ENCODE results near the gene COL24A1.

DNA sequence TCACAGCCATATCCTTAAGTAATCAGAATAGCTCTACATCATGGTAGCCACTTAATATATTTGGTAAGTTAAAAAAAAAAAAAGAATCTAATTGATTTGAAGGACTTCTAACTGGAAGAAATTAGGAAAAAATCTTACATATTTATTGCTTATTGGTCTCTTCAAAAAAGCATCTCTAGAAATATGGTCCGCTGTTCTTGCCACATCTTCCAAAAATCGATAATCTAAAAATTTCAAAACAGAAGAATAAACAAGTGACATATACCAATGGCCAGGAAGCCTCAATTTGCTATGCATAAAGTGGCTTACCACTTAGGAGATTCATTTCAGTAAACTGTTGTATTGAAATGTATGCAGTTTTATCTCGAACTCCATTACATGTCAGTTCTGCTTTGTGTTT is 450.6 kb downstream of the COL24A1 start:
- TF ChIP-seq, protein P1, sequence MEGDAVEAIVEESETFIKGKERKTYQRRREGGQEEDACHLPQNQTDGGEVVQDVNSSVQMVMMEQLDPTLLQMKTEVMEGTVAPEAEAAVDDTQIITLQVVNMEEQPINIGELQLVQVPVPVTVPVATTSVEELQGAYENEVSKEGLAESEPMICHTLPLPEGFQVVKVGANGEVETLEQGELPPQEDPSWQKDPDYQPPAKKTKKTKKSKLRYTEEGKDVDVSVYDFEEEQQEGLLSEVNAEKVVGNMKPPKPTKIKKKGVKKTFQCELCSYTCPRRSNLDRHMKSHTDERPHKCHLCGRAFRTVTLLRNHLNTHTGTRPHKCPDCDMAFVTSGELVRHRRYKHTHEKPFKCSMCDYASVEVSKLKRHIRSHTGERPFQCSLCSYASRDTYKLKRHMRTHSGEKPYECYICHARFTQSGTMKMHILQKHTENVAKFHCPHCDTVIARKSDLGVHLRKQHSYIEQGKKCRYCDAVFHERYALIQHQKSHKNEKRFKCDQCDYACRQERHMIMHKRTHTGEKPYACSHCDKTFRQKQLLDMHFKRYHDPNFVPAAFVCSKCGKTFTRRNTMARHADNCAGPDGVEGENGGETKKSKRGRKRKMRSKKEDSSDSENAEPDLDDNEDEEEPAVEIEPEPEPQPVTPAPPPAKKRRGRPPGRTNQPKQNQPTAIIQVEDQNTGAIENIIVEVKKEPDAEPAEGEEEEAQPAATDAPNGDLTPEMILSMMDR (IDR thresholded peaks at IDR 0.05), result no peak
- TF ChIP-seq, protein P2, sequence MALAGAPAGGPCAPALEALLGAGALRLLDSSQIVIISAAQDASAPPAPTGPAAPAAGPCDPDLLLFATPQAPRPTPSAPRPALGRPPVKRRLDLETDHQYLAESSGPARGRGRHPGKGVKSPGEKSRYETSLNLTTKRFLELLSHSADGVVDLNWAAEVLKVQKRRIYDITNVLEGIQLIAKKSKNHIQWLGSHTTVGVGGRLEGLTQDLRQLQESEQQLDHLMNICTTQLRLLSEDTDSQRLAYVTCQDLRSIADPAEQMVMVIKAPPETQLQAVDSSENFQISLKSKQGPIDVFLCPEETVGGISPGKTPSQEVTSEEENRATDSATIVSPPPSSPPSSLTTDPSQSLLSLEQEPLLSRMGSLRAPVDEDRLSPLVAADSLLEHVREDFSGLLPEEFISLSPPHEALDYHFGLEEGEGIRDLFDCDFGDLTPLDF (CRISPR knock-in tag; IDR thresholded peaks at IDR 0.05), result no peak
- TF ChIP-seq ZNF671 (CRISPR knock-in tag; IDR thresholded peaks at IDR 0.05), result no peak
- TF ChIP-seq, protein P3, sequence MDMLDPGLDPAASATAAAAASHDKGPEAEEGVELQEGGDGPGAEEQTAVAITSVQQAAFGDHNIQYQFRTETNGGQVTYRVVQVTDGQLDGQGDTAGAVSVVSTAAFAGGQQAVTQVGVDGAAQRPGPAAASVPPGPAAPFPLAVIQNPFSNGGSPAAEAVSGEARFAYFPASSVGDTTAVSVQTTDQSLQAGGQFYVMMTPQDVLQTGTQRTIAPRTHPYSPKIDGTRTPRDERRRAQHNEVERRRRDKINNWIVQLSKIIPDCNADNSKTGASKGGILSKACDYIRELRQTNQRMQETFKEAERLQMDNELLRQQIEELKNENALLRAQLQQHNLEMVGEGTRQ (CRISPR knock-in tag; IDR thresholded peaks at IDR 0.05), result no peak
- TF ChIP-seq CREB1 (CRISPR knock-in tag; IDR thresholded peaks at IDR 0.05), result no peak
- TF ChIP-seq, protein P4, sequence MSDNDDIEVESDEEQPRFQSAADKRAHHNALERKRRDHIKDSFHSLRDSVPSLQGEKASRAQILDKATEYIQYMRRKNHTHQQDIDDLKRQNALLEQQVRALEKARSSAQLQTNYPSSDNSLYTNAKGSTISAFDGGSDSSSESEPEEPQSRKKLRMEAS (CRISPR knock-in tag; IDR thresholded peaks at IDR 0.05), result no peak
- no peak for TF ChIP-seq MXD4 (CRISPR knock-in tag; IDR thresholded peaks at IDR 0.05; ENCODE audit: borderline replicate concordance)
- no peak for TF ChIP-seq ESRRA (CRISPR knock-in tag; IDR thresholded peaks at IDR 0.05; ENCODE audit: borderline replicate concordance)
- TF ChIP-seq ZBTB21 (CRISPR knock-in tag; IDR thresholded peaks at IDR 0.05; ENCODE audit: borderline replicate concordance), result no peak
- no peak for TF ChIP-seq NR1H2 (CRISPR knock-in tag; IDR thresholded peaks at IDR 0.05)
